Glomerular endothelial cell (primary cell): ENCODE data around the gene AGRN. TPM values are rescaled to one million over a fixed set of nuclear protein-coding genes. Genes with fewer than 3 reads are reported as not detected.
"Not testable (repeated sequence)": the region's sequence is repeated elsewhere in the genome, so short reads cannot be mapped to it uniquely, and the experiment has no call there.

Experiments used
- DNase-seq: peaks from one replicate; pipeline ENCODE4 v3.0.0-alpha.2; 2011; ENCODE audit warnings: low read depth, low spot score; ENCODE audit errors: extremely low read depth
- total RNA-seq: library from RNA; depleted of rRNA; stranded (reverse); fragments of >200 nt; gene quantifications from 2 replicates; pipeline ENCODE4 v1.2.3, GENCODE V29; 2015

AGRN gene
- total RNA-seq, 1 donor from 2014 or later = 382 TPM

DNA sequence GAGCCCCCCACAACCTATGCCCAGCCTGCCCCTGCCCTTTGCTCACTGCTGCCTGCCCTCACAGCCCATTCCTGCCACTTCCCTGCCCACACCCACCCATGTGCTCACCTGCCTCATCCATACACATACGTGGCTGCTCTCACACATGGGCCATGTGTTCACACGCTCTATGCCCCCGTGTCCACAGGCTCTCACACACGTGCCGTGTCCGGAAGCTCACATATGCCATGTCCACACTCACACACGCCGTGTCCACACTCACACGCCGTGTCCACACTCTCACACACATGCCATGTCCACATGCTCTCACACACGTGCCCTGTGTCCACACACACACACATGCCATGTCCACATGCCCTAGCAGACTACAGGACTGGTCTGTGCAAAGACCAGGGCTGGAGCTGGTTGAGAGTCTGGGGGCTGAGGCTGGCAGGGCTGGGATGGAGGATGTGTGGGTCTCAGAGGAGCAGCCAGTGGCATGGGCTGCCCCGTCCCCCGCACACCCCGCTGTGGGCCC is 54.8 kb downstream of the AGRN start:
- DNase-seq = no peak

DNA sequence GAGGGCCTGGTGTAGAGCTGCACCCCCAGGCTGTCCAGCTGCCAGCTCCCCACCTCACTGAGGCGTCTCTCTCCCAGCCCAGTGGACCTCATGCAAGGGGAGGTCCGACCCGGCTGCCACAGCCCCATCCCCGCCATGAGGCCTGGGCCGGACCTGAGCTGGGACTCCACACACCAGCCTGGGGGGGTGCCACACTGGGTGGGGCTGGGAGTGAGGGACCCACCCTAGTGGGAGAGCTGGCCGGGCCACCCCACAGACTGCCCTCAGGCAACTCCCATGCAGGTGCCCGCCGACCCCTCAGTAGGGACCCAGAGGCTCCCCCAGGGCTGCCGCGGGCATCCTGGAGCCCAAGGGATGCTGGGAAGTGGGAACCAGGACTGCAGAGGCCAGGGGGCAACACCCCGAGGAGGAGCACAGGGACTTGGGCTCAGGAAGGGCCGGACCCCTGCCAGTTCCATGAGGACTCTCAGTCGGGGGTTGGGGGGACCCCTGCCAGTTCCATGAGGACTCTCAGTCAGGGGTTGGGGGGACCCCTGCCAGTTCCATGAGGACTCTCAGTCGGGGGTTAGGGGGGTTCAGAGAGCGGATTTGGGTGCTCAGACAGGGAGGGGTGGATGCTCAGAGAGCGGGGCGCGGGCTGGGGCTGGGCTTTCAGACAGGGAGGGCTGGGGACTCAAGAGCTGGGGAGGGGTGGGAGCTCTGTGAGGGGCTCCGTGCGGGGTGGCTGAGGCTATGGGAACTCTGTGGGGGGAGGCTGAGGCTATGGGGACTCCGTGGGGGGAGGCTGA is 55.4 kb downstream of the AGRN start:
- DNase-seq = no peak

DNA sequence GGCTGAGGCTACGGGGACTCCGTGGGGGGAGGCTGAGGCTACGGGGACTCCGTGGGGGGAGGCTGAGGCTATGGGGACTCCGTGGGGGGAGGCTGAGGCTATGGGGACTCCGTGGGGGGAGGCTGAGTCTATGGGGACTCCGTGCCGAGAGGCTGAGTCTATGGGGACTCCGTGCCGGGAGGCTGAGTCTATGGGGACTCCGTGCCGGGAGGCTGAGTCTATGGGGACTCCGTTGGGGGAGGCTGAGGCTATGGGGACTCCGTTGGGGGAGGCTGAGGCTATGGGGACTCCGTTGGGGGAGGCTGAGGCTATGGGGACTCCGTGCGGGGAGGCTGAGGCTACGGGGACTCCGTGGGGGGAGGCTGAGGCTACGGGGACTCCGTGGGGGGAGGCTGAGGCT is 57.5 kb downstream of the AGRN start:
- DNase-seq = not testable (repeated sequence)

DNA sequence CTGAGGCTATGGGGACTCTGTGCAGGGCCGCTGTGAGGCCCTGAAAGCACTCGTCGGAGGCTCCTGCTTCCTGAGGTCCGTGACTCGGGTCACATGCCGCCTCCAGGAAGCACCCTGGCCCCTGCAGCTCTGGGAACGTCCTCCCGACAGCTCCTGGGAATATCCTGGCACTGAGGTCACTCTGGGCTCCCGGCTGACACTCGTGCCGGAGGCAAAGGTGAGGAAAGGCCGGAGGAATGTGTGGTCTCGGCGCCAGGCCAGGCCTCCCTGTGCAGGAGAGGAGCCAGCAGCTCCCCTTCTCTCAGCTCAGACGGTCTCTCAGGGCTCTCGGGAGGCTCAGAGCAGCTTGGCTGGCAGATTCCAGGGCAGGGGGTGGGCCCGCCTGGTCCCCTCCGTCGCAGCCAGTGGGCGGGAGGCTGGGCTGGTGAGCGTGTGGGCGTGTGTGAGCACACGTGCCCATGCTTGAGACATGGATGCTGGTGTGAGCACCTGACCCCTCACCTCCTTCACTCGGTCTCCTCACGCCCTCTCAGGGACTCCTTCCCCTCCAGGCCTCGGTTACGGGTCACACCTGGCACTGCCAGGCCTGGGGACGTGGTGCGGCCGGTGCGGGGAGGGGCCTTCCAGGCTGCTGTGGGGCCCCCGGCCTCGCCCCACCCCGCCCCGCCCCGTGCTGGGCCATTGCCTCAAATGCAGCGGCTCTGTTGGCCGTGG is 59.6 kb downstream of the AGRN start:
- DNase-seq = peak; percentile 27

DNA sequence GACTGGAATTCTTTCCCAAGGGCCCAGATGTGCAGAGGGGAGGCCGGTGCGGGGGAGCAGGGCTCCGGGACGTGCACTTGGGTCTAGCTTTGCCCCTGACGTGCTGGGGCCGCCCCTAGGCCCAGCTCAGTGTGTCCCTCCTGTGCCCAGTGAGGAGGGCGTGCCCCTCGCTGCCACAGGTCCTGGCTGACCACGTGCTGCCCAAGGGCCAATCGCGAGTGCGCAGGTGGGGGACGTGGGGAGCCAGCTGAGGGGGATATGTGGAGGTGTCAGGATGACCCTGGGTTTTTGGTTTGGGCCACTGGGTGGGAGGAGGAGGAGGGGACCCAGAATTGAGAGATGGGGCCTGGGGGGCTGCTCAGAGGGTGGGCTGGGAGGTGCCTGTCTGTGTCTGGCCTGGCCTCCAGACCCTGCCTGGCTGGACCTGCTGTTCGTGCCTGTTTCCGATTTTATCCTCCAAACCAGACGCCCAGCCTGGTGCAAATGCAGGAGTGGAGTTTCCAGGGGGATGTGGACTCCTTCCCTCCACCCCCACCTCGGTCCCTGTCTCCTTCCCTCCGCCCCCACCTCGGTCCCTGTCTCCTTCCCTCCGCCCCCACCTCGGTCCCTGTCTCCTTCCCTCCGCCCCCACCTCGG is 60.3 kb downstream of the AGRN start:
- no peak for DNase-seq

DNA sequence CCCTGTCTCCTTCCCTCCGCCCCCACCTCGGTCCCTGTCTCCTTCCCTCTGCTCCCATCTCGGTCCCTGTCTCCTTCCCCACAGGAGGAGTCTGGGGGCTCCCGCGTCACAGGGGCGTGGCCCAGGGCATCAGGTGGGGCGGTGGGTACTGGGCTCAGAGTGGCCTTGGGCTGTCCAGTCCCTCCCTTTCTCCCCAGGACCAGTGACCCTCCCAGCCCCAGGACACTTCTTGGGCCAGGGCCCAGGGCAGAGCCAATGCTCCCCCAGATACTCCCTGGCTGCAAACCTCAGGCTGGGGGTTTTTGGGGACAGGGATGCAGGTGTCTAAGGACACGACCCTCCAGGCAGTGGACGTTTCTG is 61.0 kb downstream of the AGRN start:
- DNase-seq = no peak

DNA sequence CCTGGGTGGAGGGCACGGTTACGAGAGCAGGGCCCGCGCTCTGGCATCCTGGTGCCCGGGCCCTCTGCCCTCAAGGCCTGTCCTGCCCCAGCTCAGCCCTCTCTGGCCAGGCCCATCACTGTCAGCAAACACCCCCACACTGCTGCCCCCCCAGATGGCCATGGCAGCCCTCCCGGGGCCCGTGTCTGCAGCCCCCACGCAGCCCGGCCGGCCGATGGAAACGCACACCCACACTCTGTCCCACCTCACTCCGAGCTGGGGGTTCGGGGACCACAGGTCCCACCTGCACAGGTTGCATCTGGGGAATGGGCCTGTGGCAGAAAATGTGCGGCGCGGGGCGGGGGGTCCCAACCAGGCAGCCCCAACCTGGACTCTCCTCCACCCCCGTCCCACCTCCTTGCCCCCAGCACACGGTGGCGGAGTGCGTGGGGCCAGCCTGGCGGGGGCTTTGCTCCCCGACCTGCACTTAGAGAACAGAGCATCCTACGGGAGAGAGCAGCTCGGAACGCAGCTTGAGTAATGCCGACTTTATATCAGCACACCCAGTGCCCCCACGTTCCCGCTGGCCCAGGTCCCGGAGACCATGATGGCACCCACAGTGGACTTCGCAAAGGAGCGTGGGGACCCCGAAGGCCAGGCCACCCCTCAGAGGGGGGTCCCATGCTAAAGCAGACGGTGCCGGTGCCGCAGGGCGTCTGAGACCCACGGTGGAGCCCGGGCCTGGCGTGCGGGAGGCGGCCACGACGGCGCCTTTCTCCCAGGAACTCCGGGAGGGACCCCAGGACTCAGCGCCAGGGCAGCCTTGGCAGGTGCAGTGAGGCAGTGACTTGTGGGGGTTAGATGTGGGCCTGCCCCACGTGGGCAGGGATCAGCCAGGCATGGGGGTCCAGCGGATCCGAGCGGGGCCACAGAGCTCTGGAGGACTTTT is 61.7 kb downstream of the AGRN start:
- DNase-seq = no peak

DNA sequence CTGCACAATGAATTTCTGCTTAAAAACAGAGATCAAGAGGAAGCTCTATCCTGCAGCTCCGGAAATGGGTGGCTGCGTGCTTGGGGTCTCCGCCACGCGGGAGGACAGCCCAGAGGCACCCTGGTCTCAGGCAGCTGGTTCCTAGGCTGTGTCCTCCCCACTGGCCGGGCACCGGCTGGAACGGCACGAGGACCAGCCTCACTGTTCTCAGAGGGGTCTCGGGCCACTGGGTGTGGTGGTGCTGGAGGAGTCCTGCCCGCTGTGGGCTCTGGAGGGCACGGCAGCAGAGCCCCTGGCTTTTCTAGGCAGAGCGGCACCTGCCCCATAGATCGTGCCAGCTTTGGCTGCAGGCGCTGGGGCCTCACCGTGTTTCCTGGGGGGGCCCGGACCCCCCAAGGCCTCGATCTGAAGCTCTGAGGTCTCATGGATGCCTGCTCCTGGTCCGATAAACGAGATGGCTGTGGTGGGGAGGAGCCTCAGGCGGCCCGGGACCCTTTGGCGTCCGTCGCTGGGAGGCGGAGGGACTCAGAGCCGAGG is 62.4 kb downstream of the AGRN start:
- no peak for DNase-seq

DNA sequence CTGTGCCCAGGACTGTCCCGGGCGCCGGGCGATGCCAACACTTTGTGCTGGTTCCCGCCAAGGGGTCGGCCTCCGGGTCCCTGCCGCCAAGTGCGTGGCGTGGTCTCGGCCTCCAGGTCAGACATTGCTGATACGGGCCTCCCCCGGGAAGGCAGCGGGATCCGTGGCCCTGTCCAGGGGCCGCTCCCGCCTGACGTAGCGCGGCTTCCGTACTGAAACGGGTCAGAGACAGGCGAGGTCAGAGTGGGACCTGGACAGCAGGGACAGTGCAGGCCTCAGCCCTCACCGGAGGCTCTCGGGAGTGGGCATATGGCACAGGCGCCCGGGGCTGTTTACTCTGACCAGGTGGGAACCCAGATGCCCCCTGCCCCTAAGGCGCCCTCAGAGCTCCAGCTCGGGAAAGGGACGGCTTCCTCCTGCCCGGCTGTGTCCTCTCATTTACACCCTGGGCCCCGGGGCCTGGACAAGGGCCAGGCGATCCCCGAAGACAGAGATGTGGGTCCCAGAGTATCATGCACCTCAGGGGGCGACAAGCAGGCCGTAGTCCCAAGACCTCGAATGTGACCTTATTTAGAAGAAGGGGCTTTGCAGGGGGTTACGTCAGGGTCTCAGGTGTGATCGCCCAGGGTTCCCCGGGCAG is 63.0 kb downstream of the AGRN start:
- DNase-seq = no peak

DNA sequence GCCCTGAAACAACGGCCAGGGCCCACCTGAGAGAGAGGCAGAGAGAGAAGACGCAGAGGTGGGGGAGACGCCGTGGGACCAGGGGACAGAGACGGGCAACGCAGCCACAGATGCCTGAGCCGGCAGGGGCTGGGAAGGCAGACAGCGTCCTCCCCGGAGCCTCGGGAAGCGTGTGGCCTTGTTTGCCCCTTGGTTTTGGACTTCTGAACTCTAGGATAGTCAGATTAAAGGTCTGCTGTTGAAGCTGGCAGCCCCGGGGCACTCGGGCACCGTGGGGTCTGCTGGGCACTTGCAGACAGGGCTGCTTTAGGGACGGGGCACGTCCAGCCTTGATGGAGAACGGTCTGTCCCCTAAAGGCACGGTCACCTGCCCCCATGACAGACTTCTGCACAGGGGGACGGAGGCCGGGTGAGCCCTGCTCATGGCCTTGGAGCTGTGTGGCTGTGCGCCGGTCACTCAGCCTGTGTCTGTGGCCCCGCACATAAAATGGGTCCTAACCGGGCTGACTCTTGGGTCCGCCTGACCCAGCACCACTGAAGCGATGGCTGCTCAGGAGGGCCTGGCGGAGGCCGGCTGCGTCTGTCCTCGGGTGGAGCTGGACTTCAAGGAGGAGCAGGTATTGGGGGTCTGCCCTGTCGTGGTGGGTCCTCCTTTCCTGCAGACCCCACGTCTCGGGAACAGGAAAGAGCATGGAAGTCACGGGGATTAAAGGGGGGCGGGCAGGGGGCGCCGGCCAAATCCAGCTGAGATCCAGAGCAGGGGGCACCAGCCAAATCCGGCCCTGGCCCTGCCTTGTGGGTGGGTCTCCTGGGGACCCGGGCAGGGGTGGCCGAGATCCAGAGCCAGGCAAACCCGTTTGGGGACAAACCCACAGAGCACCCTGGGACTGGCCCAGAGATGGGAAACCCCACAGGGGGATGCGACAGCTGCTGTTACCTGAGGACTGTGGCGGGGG is 63.8 kb downstream of the AGRN start:
- no peak for DNase-seq

DNA sequence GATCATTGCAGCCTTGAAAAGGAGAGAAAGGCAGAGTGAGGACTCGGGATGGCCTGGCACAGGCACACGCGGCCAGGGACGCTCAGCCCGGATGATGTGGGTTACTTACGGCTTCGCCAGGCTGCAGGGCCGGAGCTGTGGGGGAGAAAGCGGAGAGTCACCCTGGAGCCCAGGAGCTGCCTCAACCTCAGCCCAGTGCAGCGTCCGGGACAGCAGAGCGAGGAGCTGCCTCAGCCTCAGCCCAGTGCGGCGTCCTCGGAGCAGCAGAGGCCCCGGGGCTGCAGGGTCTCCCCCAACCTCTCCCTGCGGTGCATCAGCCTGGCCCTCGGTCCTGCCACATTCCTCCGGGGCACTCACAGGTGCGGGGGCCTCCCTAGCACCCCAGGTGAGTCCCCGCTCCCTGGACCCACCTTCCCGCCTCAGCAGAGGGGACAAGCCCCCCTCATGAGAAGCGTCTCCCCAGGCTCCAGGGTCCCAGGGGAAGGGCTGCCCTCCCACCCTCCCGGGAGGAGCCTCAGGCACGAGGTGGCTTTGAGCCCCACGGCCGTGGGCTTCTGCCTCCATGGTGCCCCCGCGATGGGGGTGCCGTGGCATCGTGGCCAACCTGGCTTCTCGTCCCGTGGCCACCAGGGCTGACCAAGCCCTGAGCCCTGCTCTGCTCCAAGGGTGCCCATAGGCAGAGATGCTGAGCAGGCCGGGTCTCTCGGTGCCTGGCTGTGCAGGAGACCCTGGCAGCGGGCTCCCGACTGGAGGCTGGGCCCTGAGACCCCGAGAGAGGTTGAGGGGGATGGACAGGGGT is 64.7 kb downstream of the AGRN start:
- DNase-seq = no peak

DNA sequence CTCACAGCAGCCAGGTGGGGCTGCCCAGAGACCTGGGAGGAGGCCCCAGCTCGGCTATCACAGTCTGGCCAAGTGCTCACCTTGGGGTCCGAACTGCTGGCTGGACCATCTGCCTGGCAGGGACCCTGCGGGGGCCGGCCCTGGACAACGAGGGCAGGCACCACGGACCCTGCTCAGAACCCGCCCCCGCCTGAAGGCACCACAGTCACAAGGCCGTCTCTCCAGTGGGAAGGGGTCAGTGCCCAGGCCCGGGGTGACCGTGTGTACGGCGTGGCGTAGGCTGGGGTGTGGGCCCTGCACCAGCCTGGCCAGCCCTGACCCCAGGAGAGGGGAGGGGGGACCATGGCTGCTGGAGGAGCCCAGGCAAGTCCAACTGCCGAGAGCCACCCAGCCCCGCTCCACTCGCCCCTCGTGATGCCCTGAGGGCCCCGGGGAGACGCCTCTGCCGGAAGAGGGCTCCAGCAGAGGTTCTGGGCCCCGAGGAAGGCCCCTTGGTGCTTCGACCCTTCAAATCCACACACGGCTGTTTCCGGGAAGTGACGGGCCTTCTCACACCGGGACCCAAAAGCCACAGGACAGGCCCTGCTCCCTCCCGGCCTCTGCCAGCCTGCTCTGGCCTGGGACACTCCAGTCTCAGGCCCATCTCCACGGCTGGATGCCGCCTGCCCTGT is 65.4 kb downstream of the AGRN start:
- DNase-seq = no peak

DNA sequence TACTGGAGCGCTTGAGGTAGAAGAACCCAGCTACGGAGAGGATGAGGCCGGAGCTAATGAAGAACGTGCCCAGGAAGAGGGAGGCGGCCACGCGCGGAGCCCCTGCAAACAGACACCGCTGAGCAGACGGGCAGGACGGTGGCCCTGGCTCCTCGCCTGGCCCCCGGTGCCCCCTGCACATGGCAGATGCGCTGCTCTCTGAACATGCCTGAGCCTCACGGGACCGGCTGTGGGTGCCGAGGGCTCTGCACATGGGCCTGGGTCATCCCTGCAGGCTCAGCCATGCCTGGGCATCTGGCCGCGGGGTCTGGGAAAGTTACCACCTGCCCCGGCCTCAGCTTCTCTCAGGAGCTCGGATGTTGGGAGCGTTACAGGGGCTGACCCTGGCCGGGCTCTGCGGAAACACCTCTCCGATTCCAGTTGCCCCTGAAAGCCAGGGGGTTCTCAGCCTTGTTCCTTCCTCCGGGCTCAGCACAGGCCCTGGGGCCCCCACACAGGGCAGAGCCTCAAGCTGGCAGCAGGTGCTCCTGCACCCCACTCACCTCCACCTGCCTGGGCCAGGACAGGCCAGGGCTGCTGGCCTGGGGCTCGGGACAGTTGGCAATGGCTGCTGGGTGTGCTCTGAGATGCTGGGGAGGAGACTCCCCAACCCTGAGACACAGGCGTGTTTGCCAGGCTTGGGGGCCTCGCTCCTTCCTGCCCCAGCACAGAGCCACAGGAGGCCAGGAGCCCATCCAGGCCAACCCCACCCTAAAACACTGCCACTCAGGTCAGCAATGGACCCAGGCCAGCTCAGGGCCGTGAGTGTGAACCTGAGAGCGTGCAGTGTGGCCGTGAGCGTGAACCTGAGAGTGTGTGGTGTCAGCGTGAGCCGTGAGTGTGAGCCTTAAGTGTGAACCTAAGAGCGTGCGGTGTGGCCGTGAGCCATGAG is 66.3 kb downstream of the AGRN start:
- DNase-seq = no peak

DNA sequence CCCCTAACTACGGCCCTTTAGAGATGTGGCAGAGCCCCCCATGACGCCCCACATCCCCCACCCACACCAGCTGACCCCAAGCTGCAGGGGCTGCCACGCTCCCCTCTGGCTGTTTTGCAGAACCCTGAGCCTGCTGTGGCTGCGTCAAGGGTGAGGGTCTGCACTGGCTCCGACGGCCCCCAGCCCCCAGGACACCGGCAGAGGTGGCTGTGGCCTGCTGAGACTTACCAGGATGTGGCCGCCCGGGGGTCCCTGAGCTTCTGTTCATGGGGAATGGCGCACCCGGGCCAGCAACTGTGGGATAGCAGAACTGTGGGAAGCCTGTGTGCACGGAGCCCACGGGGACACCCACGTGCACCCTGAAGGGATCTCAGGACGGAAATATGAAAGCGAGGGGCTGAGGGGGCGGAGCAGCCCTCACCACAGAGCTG is 67.0 kb downstream of the AGRN start:
- no peak for DNase-seq

DNA sequence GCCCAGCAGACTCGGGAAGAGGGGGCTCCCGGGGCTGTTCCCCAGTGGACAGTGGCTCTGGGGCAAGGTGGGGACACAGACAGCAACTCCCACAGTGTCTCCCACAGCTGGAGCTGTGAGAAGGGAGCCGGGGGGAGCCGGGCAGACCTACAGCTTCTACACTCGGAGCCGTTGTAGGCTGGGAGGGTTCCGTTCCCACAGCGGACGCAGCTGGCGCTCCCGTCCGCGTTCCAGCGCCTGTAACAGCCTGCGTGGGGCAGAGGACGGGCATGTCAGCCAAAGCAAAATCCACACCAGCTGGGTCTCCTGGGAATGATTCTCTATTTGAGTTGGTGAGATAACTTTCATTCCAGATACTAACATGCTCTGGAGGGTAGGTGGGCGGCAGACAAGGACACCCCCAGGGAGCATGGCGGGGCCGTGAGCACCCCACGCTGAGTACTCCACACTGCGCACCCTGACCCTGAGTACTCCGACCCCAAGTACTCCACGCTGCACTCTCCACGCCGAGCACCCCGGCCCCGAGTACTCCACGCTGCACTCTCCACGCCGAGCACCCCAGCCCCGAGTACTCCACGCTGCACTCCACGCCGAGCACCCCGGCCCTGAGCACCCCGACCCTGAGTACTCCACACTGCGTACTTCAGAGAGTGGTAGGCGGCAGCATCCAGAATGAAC is 67.6 kb downstream of the AGRN start:
- DNase-seq = no peak
